ENCODE results near the gene ALAS1.
A peak's percentile ranks its signal among the peaks of the same experiment; 100 is the strongest.
"Not testable (repeated sequence)": the region's sequence is repeated elsewhere in the genome, so short reads cannot be mapped to it uniquely, and the experiment has no call there.

The ALAS1 gene

DNA sequence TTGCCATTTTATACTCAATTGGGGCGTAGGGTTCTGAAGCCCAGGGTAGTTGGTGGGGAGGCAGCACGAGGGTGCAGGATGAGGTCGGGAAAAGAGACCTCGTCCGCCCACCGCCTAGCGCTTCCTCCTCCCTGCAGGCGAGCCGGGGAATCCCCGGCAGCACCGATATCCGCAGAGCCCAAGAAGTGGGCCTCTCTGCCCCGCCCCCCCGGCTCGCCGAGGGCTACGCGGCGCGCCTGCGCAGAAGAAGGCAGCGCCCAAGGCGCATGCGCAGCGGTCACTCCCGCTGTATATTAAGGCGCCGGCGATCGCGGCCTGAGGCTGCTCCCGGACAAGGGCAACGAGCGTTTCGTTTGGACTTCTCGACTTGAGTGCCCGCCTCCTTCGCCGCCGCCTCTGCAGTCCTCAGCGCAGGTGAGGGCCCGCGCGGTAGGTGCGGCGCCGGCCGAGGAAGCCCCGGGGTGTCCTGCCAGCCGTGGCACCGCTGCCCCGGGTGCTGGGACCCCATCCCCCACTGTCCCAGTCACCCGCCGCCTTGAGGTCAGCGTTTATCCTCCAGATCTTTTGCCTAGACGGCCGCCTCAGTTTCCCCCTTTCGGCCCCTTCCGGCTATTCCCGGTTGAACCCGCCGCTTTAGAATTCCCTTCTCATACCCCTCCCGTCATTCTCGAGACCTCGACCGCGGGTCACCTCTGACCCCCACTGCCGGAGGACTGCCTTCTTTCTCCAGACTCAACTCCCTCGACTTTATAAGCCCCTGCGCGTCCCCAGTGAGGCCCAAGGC is at the start of gene ALAS1:
ALAS1 (plus strand) TSS at position 319 of the 784 bp plus-strand sequence. CDS start 1,082 bp downstream, outside the sequence.
- FAIRE-seq (peak; percentile 95), DNase-seq (ENCODE audit: insufficient read length, low spot score) (peak; percentile 97)

DNA sequence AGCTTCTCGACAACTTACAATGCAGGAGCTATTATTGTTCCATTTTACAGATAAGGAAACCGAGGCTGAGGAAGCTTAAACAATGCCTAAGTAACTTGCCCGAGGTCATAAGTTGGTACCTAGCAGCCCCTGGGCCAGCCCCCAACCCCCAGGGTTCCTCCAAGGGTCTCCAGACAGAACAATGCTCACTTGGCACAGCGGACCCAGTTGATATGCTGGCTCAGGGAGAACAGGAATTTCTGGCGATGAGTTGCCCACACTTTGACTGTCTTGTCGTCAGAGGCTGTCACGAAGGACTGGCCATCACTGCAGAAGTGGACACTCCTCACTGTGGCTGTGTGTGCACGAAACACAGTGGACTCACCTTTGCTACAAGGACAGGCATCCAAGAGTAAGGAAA is 48.9 kb upstream of the ALAS1 start:
- no peak for DNase-seq (ENCODE audit: insufficient read length, low spot score)
- no peak for FAIRE-seq

DNA sequence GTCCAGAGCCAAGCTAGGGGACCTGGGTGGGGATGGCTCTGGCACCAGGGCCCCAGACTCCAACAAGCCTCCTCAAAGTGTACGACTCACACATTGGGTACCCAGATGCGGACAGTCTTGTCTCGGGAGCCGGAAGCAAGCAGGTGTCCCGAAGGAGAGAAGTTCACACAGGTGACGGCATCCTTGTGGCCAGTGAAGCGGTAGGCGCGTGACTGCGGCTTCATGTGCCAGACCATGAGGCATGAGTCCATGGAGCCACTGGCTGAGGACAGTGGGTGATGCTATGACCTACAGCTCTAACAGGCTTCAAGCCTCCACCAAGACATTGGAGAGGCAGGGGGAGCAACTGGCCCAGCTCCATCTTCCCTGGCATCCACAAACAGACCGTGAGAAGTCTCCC is 48.2 kb upstream of the ALAS1 start:
- FAIRE-seq (no peak), DNase-seq (ENCODE audit: insufficient read length, low spot score) (no peak)

DNA sequence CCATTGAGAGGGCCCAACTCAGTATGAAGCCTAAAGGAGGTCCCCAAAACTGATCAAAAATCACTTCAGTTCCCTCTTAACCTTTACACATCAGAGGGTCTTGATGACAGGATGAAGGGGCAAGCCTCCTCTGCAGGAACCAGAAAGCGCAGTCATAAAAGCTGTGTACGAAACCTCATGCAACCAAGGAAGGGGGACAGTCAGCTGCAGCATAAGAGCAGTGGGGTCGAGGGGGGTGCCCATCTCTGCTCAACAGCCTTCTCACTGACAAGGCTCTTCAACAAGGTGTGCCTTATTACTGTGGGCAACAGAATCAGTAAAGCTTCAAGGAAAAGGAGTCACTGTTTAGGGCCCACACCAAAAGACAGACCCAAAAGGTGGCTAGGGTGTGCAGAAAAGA is 47.6 kb upstream of the ALAS1 start:
- DNase-seq (ENCODE audit: insufficient read length, low spot score): no peak
- FAIRE-seq: no peak

DNA sequence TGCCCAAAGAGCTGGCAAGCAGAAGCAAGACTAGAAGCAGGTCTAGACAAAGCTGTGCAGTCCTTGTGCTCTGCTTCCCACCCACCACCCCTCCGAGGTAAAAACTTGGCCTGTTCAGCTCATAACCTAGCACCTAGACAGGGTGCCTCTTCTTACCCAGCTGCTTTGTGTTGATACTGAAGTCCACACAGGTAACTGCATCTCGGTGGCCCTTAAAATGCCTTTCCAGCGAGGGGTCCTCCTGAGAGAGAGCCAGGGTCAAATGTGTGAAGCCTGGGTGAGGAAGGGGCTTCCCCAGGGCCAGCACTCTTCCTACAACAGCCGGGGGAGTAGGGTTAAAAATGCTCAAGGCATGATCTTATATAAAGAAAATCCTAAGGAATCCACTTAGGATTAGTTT is 47.1 kb upstream of the ALAS1 start:
- DNase-seq (ENCODE audit: insufficient read length, low spot score) (no peak), FAIRE-seq (no peak)

DNA sequence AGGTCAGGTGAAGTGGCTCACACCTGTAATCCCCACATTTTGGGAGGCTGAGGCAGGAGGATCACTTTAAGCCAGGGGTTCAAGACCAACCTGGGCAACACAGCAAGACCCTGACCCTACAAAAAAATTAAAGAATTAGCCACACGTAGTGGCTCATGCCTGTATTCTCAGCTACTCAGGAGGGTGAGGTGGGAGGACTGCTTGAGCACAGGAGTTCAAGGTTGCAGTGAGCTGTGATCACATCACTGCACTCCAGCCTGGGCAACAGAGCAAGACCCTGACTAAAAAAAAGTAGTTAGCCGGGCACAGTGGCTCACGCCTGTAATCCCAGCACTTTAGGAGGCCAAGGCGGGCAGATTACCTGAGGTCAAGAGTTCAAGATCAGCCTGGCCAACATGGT is 46.0 kb upstream of the ALAS1 start:
- DNase-seq (ENCODE audit: insufficient read length, low spot score); FAIRE-seq: not testable (repeated sequence)

DNA sequence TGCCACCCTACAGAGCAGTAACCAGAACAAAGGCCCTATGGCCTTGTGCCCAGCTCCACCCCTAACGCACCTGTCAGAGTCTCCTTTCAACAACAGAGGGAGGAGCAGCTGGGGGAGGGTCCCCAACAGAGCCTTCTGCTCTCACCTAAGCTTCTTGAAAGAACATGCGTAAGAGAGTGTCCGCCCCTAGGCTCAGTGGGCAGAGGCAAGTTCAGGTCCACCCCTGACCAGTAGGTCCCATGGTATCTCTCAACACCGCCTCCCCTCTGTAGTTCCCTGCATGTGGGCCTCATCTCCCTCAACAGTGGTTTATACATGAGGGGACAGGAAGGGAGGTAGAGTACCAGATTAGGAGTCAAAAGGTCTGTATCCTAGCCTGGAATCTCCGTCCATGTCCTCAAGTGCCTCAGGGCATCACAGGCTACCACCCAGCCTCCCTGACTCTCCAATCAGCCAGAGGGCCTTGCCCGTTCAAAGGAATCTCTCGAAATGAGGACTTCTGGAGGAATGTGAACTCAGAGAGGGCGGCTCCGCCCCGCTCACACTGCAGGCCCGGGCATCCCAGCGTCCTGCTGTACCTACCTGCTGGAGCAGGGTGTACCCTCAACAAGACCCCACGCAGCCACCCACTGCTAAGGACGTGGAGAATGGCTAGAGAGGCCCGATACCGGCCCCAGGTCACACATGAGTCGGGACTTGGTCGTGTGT is 44.4 kb upstream of the ALAS1 start:
- DNase-seq (ENCODE audit: insufficient read length, low spot score): no peak
- FAIRE-seq: no peak

DNA sequence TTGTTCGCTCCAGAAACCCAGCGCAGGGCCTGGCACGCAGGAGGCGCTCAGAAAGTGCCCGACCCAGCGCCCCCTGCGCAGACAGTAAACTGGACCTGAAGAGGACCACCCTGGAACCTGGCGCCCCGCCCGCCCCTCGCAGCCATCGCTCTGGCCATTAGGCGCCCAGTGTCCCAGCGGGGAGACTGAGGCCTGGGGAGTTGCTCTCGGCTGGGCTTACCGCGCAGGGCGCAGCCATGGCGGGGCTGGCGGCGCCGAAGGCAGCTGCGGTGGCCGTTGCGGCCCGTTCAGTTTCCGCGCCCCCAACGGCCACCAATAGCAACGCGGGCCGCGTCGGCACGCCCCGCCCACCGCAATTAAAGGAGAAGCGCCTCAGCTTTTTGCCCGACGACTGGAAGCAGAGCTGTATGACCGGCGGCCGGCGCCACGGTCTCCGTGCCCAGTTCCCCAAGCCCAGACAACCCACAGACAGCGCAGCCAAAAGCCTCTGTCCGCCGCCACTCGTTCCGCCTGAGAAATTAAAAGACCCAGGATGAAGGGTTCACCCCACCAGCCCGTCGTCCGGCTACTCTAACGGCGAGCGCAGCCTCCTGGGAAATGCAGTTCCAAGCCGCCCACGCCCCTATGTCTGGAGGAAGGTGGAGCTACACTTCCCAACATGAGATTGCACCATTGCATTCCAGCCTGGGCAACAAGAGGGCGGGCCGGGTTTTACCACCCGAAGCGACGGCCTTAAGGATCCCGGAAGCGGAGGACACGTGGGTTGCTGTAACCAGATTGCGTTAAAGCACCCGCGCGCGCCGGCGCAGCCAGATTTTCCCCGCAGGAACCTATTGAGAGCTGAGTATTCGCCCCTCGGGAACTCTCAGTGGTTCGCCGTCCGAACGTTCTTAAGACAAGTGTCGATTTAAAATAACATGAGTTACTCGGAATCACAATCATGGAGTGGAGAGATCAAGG is 43.5 kb upstream of the ALAS1 start, which contains the start of gene POC1A:
POC1A (minus strand) TSS at position 289 of the 960 bp plus-strand sequence; CDS start at position 238, 51 bp downstream.
- peak; percentile 97 for FAIRE-seq
- peak; percentile 82 for DNase-seq (ENCODE audit: insufficient read length, low spot score)

DNA sequence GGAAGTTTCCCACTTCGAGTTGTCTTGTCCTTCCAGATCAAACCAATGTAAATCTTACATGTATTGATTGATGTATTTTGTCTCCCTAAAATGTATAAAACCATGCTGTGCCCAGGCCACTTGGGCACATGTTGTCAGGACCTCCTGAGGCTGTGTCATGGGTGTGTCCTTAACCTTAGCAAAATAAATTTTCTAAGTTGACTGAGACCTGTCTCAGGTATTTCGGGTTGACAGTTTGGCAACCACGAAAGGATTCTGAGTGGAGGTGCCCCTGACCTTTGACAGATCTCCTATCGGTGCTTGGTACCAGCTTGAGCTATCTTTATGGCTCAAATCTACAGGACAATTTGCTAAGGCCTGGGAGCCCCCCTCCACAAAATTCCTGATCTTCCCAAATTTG is 42.0 kb upstream of the ALAS1 start:
- FAIRE-seq (no peak), DNase-seq (ENCODE audit: insufficient read length, low spot score) (no peak)

DNA sequence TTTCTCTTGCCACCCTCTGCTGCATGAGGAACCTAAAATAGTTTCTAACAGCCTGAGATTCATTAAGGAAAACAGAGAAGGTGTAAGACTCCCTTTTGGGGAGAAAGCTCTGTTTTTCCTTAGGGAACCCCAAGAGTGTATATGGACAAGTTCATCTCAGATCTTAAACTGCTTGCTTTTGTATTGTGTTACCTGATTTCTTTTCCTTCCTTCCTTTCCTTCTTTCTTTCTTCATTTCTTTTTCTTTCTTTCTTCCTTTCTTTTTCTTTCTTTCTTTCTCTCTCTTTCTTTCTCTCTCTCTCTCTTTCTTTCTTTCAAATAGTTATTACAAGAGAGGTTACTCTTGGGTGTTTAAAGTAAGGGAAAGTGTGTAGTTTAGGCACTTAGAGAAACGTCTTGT is 38.5 kb upstream of the ALAS1 start:
- no peak for FAIRE-seq
- no peak for DNase-seq (ENCODE audit: insufficient read length, low spot score)

DNA sequence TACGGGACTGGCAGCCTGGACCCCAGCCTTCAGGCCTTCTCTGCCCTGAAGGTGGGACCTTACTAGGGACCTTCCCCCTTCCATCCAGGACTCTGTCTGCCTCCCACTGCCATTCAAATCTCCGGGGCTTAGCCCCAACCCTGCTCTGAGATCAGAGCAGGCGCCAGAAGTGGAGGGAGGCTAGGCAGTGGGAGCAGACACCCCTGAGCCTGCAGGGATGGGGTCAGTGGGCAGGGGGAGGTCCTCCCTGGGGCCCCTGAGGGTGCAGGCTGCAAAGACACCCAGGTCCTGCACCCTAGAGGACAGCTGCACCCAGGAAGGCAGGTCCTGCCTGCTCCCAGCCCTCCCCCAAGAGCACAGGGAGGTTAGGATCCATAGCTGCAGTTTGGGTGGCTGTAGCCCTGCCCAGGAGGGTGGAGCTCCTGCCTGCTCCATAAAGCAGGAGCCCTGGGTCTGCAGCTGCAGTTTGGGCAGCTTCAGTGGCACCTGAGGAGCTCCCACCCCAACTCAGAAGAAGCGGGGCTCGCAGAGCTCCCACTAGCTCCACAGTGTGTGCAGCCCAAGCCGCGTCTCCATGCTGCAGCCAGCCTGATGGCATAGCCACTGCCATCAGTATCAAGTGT is 35.6 kb upstream of the ALAS1 start:
- FAIRE-seq (no peak), DNase-seq (ENCODE audit: insufficient read length, low spot score) (no peak)

DNA sequence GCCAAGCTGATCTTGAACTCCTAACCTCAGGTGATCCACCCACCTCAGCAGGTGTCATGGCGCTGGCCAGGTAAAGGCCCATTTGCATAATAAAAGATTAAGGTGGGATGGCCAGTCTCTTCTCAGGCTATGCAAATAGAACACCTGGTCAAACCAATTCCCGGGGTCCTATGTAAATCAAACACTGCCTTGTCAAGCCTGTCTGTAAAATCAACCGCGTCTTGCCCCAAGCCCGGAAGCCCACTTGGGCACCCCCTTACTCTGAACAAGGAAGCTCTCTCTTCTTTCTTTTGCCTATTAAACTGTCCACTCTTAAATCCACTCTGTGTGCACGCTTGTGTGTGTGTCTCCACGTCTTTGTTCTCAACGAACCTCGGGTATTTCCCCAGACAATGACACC is 30.7 kb upstream of the ALAS1 start:
- DNase-seq (ENCODE audit: insufficient read length, low spot score): no peak
- FAIRE-seq: no peak

DNA sequence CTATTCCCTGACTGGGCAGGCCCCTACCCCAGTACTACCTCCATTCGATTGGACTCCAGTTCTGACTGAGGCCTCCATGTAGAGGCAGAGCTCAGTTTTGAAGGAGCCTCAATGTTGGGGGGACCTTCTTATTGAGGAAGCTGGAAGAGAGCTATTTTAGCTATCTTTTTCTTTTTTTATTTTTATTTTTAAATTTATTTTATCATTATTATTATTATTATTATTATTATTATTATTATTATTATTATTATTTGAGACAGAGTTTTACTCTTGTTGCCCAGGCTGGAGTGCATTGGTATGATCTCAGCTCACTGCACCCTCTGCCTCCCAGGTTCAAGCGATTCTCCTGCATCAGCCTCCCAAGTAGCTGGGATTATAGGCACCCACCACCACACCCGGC is 27.7 kb upstream of the ALAS1 start:
- FAIRE-seq; DNase-seq (ENCODE audit: insufficient read length, low spot score): not testable (repeated sequence)

DNA sequence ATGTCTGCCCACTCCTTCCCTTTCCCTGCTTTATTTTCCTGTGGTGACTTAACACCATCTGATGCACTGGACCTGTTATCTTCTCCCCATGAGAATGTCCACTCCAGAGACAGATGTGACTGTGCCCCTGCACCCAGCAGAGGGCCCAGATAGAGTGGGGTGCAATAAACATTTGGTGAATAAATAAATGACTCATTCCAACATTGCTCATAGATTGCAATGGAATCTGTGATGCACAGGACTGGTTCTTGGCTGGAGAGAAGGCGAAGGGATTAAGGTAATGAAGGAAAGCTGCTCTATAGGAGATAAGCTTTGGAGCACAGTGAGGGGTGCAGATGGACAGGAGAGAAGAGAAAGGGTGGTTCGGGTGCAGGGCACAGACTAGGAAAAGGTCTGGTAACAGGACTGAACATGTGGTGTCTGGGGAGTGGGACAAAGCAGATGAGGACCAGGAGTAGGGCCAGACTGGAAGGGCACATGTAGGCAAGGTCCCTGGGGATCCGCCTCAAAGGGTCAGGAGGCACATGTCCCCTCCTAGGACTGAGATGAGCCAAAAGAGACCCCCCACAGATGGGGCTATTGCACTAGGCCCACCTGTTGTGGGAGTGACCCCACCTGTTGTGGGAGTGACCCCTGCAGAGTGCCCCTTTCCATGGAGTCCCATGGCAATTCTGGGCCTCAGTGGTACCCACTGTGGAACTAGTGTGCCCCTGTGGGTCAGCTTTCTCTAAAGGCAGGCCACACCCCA is 26.3 kb upstream of the ALAS1 start:
- FAIRE-seq: no peak

DNA sequence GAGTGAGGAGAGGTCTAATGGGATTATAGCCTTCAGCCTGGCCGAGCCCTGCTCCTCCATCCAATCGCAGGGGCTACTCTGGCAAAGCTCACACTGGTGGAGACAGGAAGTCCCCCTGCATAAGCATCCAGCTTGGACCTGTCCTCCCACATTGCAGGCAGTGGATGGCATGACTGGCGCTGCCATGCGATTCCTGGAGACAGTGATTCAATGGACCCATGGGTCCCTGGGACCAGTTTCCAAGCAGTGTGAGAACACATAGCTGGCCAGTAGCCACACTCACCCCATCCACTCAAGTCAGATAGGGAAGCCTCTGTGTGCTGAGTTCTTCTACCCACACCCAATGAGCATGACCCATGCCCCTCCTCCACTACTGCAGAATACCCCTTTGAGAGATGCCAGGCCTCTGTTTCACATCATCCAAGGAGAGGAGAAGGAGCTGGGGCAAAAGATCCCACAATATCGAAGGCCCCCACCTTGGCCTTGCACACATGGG is 25.6 kb upstream of the ALAS1 start:
- FAIRE-seq: no peak
- no peak for DNase-seq (ENCODE audit: insufficient read length, low spot score)

More for the DNA sequence above, 26.3 kb upstream of the ALAS1 start:
- DNase-seq (ENCODE audit: insufficient read length, low spot score): no peak

DNA sequence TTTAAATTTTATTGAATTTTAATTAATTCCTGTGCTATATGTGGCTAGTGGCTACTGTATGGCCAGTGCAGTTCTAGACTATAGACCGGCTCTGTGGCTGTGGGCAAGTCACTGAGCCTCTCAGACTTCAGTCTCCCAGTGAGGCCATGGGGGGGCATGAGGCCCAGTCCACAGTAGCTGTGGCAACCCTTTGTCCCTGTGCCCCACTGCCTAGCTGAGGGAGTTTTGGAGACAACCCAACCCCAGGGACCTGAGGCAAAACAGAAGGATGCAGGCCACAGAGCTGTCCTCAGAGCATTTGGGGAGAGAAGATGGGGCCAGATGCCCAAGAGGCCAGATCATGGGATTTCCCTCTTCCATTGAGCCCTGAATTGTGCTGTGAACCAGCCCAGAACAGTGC is 24.9 kb upstream of the ALAS1 start:
- FAIRE-seq (no peak), DNase-seq (ENCODE audit: insufficient read length, low spot score) (no peak)

DNA sequence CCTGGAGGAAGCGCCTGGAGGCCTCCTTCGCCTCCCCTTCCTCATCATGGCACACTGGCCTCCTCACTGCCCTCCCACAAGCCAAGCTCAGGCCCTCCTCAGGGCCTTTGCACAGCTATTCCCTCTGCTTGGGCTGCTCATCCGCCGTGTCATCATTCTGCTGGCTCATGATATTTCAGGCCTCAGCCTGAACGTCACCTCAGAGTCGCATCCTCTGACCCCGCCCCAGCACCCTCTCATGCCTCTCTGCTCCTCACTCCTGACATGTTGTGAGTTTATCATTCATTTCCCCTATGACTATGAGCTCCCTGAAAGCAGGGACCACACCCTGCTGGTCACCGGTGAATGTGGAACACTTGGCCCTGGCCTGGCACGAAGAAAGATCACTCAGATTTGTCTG is 23.1 kb upstream of the ALAS1 start:
- FAIRE-seq: no peak
- no peak for DNase-seq (ENCODE audit: insufficient read length, low spot score)

DNA sequence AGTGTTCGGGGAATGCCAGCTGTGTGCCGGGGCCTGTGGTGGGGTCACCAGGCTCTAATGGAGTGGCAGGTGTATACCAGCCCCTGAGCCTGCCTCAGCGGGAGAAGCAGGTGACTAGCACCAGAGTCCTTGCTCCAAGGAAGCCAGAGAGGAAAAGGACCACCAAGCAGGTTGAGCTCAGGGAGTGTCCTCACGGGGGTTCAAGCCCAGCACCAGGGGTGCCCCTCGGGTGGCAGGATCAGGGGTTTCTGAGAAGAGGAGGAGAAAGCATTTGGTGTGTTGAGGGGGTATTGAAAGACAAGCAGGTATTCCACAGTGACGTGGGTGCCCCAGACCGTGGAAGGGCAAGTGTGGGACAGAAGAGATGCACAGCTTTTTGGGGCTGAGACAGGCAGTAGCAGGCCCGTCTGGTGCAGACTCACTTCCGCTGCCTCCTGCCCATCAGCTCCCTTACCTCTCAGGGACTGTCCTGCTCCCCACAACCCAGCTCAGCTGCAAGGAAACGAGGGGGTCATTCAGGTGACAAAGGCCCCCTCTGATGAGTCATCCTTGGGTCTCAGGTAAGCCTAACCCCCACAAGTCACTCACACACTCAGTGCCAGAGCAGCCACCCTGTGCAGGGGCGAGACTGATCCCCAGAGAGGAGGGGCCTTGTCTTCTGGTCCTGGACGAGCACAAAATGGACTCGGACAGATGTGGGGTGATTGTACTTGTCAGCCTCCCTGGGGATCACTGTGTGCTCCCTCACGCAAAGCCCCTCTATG is 22.4 kb upstream of the ALAS1 start:
- FAIRE-seq: no peak

More for the DNA sequence above, 22.4 kb upstream of the ALAS1 start:
- no peak for DNase-seq (ENCODE audit: insufficient read length, low spot score)

Data from GM19239 (cell line).